GM12875 (cell line): ENCODE results near the gene INSM2.
A peak's percentile ranks its signal among the peaks of the same experiment; 100 is the strongest.

Experiments
- H3K4me3 ChIP-seq: one replicate; pipeline ENCODE4 v1.5.1; 2011; ENCODE audit warnings: low read depth, low read length, control low read depth
- TF ChIP-seq, protein P1 (sequence below): IDR thresholded peaks from 2 replicates; pipeline ENCODE4 v1.5.1; 2011; ENCODE audit warnings: low read depth, mild to moderate bottlenecking, control low read depth, inconsistent platforms, low read length, moderate library complexity, borderline replicate concordance; ENCODE audit not compliant: insufficient read depth

INSM2 gene, protein sequence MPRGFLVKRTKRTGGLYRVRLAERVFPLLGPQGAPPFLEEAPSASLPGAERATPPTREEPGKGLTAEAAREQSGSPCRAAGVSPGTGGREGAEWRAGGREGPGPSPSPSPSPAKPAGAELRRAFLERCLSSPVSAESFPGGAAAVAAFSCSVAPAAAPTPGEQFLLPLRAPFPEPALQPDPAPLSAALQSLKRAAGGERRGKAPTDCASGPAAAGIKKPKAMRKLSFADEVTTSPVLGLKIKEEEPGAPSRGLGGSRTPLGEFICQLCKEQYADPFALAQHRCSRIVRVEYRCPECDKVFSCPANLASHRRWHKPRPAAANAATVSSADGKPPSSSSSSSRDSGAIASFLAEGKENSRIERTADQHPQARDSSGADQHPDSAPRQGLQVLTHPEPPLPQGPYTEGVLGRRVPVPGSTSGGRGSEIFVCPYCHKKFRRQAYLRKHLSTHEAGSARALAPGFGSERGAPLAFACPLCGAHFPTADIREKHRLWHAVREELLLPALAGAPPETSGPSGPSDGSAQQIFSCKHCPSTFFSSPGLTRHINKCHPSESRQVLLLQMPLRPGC

DNA sequence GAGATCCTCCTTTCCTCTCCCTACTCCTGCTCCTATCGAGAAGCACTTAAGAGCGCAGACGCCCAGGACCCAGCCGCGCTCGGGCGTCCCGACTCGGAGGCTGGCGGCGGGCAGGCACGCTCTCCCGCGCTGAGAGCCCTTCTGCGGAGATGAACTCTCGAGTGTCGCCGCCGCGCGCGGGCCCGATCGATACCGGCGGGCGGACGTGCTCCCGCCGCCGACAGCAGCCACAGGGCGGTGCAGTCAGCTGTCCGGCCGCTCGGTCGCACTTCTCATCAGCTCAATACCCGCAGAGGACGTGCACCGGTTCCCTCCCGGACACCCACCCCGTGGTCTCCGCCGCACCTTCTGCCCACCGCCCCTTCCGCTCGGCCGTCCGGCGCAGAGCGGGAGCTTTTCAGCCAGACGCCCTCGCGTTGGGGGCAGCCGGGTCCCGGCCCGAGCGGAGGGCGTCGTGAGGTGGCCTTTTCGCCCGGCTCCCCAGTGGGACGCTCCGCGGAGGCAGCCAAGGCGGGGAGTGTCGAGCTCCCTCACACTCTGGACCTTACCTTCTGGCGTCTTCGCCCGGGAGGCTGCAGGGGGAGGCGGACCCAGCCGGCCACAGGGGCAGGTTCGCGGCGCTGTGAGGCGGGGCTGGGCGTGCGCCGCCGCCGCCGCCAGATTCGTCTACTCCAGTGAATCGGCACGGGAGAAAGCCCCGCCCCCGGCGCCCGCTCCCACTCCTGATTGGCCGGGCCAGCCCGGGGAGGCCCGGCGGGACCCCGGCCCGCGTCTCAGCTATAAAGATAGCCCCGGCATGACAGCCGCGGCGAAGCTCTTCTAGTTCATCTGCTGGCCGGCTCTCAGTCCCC is at the start of gene INSM2:
Gene INSM2 (plus strand): TSS at position 808 of the 851 bp plus-strand sequence. CDS start 89 bp downstream, outside the sequence.
- TF ChIP-seq, protein P1, sequence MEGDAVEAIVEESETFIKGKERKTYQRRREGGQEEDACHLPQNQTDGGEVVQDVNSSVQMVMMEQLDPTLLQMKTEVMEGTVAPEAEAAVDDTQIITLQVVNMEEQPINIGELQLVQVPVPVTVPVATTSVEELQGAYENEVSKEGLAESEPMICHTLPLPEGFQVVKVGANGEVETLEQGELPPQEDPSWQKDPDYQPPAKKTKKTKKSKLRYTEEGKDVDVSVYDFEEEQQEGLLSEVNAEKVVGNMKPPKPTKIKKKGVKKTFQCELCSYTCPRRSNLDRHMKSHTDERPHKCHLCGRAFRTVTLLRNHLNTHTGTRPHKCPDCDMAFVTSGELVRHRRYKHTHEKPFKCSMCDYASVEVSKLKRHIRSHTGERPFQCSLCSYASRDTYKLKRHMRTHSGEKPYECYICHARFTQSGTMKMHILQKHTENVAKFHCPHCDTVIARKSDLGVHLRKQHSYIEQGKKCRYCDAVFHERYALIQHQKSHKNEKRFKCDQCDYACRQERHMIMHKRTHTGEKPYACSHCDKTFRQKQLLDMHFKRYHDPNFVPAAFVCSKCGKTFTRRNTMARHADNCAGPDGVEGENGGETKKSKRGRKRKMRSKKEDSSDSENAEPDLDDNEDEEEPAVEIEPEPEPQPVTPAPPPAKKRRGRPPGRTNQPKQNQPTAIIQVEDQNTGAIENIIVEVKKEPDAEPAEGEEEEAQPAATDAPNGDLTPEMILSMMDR: no peak; the same call in 1 of the 2 replicates
- H3K4me3 ChIP-seq: peak within 1 kb of the TSS; percentile 51

DNA sequence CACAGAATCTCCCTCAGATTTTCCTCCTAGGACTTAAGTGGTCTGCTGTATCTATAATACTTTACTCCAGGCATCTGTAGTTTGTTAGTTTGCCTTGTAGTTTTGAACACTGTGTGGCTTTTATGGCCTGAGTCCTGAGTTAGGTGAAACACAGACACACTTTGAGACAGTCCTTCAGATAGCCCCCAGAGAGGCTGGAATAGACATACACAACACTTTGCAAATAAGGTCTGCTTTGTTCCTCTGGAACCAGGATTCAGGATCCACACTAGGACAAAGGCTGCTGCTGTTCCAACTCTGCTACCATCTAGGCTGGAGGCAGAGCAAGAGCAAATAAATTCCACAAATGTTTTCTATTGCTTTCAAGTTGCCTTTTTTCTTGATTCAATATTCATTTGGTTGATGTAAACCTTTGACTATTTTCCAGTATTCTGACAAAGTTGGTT is 41.4 kb upstream of the INSM2 start:
- TF ChIP-seq, protein P1: no peak
- no peak overlapping the region for H3K4me3 ChIP-seq

DNA sequence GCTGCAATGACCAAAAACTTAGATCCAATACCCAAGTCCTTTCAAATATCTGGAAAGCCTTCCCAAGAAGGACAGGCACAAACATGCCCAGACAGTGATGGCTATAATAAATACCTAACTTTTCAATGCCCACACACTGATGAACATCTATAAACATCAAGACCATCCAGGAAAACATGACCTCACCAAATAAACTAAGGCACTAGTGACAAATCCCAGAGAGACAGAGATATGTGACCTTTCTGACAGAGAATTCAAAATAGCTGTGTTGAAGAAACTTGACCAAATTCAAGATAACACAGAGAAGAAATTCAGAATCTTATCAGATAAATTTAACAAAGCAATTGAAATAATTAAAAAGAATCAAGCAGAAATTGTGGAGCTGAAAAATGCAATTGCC is 38.7 kb upstream of the INSM2 start:
- TF ChIP-seq, protein P1: no peak
- no peak overlapping the region for H3K4me3 ChIP-seq

DNA sequence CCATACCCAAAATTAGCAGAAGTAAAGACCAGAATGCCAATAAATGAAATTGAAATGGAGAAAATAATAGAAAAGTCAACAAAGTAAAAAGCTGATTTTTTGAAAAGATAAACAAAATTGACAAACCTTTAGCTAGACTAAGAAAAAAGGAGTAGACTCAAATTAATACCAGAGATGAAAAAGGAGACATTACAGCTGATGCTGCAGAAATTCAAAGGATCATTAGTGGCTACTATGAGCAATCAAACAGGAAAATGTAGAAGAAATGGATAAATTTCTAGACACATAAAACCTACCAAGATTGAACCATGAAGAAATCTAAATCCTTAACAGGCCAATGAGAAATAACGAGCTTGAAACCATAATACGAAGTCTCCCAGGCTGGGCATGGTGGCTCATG is 34.8 kb upstream of the INSM2 start:
- TF ChIP-seq, protein P1: no peak
- no peak overlapping the region for H3K4me3 ChIP-seq

DNA sequence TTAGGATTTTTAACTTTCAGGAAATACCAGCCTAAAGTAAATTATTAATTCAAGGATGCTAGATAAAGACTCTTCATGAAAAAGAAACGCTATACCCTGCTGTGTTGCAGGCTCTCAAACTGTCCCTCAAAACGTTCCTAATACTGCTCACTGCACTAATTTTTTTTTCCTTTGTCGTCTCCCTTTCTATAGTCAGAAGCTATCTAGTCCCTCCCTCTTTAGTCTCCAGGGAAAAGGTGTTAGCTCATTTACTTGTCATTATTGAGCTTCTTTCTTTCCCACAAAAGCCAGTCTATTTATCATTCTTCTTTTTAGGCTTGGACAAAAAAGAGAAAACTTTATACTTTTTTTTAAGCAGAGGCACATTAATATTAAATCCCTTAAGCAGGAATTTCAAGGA is 30.3 kb upstream of the INSM2 start:
- H3K4me3 ChIP-seq: no peak overlapping the region
- TF ChIP-seq, protein P1: no peak

DNA sequence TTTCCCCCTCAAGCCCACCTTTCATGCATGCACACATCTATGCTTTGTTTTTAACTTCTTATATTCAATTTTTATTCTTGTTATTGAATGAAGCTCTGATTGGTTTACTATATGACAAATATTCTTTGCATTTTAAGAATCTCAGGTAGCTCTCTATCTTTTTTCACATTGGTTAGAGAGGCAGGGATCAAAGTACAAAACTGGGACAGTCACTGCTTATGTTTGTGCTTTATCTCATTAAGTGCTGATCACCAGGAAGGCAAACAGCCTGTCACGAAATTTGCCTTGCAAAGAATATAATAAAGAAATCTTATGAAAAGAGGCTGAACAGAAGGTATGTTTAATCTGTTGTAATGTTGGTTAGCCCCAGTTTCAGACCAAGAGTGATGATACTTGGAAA is 29.7 kb upstream of the INSM2 start:
- TF ChIP-seq, protein P1: no peak
- no peak overlapping the region for H3K4me3 ChIP-seq

DNA sequence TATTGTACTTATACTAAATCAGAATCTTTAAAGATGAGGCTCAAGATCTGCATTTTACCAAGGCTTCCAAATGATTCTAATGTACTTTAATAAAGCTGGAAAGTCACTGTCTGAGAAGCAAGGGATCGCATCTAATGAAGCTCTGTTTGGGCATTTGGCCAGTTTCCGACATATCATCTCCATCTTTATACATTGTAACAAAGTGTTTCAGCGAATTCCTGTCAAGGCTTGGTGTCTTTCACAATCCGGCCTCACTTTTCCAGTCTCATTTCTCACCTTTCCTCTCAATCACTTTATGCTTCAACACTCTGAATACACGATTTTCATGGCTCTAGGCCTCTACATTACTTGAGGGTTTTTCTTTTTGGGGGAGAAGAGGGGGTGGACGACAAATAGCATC is 27.5 kb upstream of the INSM2 start:
- TF ChIP-seq, protein P1: no peak
- no peak overlapping the region for H3K4me3 ChIP-seq
